ENCODE data around the gene RAB36.
A peak's percentile ranks its signal among the peaks of the same experiment; 100 is the strongest.

The RAB36 gene

GRCh38 chr22:23164091-23164490 is 18.8 kb downstream of the RAB36 start:
- no CpG with 5 or more reads among the region's 11 CpGs for WGBS (ENCODE audit: insufficient coverage, insufficient read length)
- Histone ChIP-seq H3K4me1 (ENCODE audit: control insufficient read depth, insufficient read depth, low read length) (peaks cover 3% of the 10 kb centered on the region; the same call in 1 of the 2 replicates), H3K27ac (ENCODE audit: low read length) (no peak overlapping the region), H3K4me3 (ENCODE audit: low read length) (no peak overlapping the region), H3K36me3 (ENCODE audit: control insufficient read depth, insufficient read depth, low read length) (no peaks in the 10 kb centered on the region; the same call in 1 of the 2 replicates), H3K27me3 (ENCODE audit: control insufficient read depth, insufficient read depth, low read length) (no peaks in the 10 kb centered on the region), H3K9me3 (ENCODE audit: control insufficient read depth, insufficient read depth, low read length) (no peaks in the 10 kb centered on the region)
- DNase-seq (ENCODE audit: low read depth, low spot score) = no peak

GRCh38 chr22:23166042-23166831 is 21.0 kb downstream of the RAB36 start:
- H3K27ac ChIP-seq (ENCODE audit: low read length) = no peak overlapping the region

GRCh38 chr22:23166841-23167616 is 21.8 kb downstream of the RAB36 start:
- Histone ChIP-seq H3K27me3 (ENCODE audit: control insufficient read depth, insufficient read depth, low read length) (no peaks in the 10 kb centered on the region), H3K4me1 (ENCODE audit: control insufficient read depth, insufficient read depth, low read length) (peaks cover 3% of the 10 kb centered on the region; the same call in 1 of the 2 replicates), H3K4me3 (ENCODE audit: low read length) (no peak overlapping the region), H3K9me3 (ENCODE audit: control insufficient read depth, insufficient read depth, low read length) (no peaks in the 10 kb centered on the region), H3K27ac (ENCODE audit: low read length) (no peak overlapping the region), H3K36me3 (ENCODE audit: control insufficient read depth, insufficient read depth, low read length) (no peaks in the 10 kb centered on the region)
- no peak for DNase-seq (ENCODE audit: low read depth, low spot score)
- no CpG with 5 or more reads among the region's 10 CpGs for WGBS (ENCODE audit: insufficient coverage, insufficient read length)

More at GRCh38 chr22:23166042-23166831, 21.0 kb downstream of the RAB36 start:
- WGBS (ENCODE audit: insufficient coverage, insufficient read length) = no CpG with 5 or more reads among the region's 6 CpGs
- no peak for DNase-seq (ENCODE audit: low read depth, low spot score)
- no peak overlapping the region for H3K4me3 ChIP-seq (ENCODE audit: low read length)
- no peaks in the 10 kb centered on the region for H3K9me3 ChIP-seq (ENCODE audit: control insufficient read depth, insufficient read depth, low read length)
- peaks cover 3% of the 10 kb centered on the region; the same call in 1 of the 2 replicates for H3K4me1 ChIP-seq (ENCODE audit: control insufficient read depth, insufficient read depth, low read length)
- no peaks in the 10 kb centered on the region for H3K27me3 ChIP-seq (ENCODE audit: control insufficient read depth, insufficient read depth, low read length)
- no peaks in the 10 kb centered on the region; the same call in 1 of the 2 replicates for H3K36me3 ChIP-seq (ENCODE audit: control insufficient read depth, insufficient read depth, low read length)

GRCh38 chr22:23168391-23169042 is 23.2 kb downstream of the RAB36 start:
- DNase-seq (ENCODE audit: low read depth, low spot score) = no peak
- H3K27ac ChIP-seq (ENCODE audit: low read length) = no peak overlapping the region
- H3K27me3 ChIP-seq (ENCODE audit: control insufficient read depth, insufficient read depth, low read length) = no peaks in the 10 kb centered on the region
- no peaks in the 10 kb centered on the region for H3K9me3 ChIP-seq (ENCODE audit: control insufficient read depth, insufficient read depth, low read length)
- WGBS (ENCODE audit: insufficient coverage, insufficient read length) = no CpG with 5 or more reads among the region's 9 CpGs
- H3K4me3 ChIP-seq (ENCODE audit: low read length) = no peak overlapping the region
- peaks cover 3% of the 10 kb centered on the region; the same call in 1 of the 2 replicates for H3K4me1 ChIP-seq (ENCODE audit: control insufficient read depth, insufficient read depth, low read length)
- no peaks in the 10 kb centered on the region for H3K36me3 ChIP-seq (ENCODE audit: control insufficient read depth, insufficient read depth, low read length)

GRCh38 chr22:23169043-23169406 is 23.7 kb downstream of the RAB36 start:
- WGBS (ENCODE audit: insufficient coverage, insufficient read length) = no CpG with 5 or more reads among the region's 4 CpGs
- no peak overlapping the region for H3K27ac ChIP-seq (ENCODE audit: low read length)
- H3K4me3 ChIP-seq (ENCODE audit: low read length) = no peak overlapping the region
- H3K4me1 ChIP-seq (ENCODE audit: control insufficient read depth, insufficient read depth, low read length) = peaks cover 3% of the 10 kb centered on the region; the same call in 1 of the 2 replicates
- no peaks in the 10 kb centered on the region for H3K27me3 ChIP-seq (ENCODE audit: control insufficient read depth, insufficient read depth, low read length)
- H3K9me3 ChIP-seq (ENCODE audit: control insufficient read depth, insufficient read depth, low read length) = no peaks in the 10 kb centered on the region
- no peak for DNase-seq (ENCODE audit: low read depth, low spot score)
- H3K36me3 ChIP-seq (ENCODE audit: control insufficient read depth, insufficient read depth, low read length) = no peaks in the 10 kb centered on the region

GRCh38 chr22:23175817-23176644 is 30.8 kb downstream of the RAB36 start:
- no peaks in the 10 kb centered on the region for H3K36me3 ChIP-seq (ENCODE audit: control insufficient read depth, insufficient read depth, low read length)
- DNase-seq (ENCODE audit: low read depth, low spot score) = no peak
- no peaks in the 10 kb centered on the region for H3K9me3 ChIP-seq (ENCODE audit: control insufficient read depth, insufficient read depth, low read length)
- WGBS (ENCODE audit: insufficient coverage, insufficient read length) = no CpG with 5 or more reads among the region's 10 CpGs
- H3K27me3 ChIP-seq (ENCODE audit: control insufficient read depth, insufficient read depth, low read length) = no peaks in the 10 kb centered on the region
- no peaks in the 10 kb centered on the region for H3K4me1 ChIP-seq (ENCODE audit: control insufficient read depth, insufficient read depth, low read length)
- H3K27ac ChIP-seq (ENCODE audit: low read length) = no peak overlapping the region
- no peak overlapping the region for H3K4me3 ChIP-seq (ENCODE audit: low read length)

GRCh38 chr22:23176645-23177027 is 31.4 kb downstream of the RAB36 start:
- no peaks in the 10 kb centered on the region for H3K4me1 ChIP-seq (ENCODE audit: control insufficient read depth, insufficient read depth, low read length)
- no peak for DNase-seq (ENCODE audit: low read depth, low spot score)
- WGBS (ENCODE audit: insufficient coverage, insufficient read length) = 100% methylated on average over 1 of the region's 9 CpGs
- H3K4me3 ChIP-seq (ENCODE audit: low read length) = no peak overlapping the region
- no peaks in the 10 kb centered on the region for H3K27me3 ChIP-seq (ENCODE audit: control insufficient read depth, insufficient read depth, low read length)
- H3K27ac ChIP-seq (ENCODE audit: low read length) = no peak overlapping the region
- H3K36me3 ChIP-seq (ENCODE audit: control insufficient read depth, insufficient read depth, low read length) = no peaks in the 10 kb centered on the region
- H3K9me3 ChIP-seq (ENCODE audit: control insufficient read depth, insufficient read depth, low read length) = no peaks in the 10 kb centered on the region

- no CpG with 5 or more reads among the region's 4 CpGs for WGBS (ENCODE audit: insufficient coverage, insufficient read length)
- Histone ChIP-seq H3K36me3 (ENCODE audit: control insufficient read depth, insufficient read depth, low read length) (no peaks in the 10 kb centered on the region), H3K4me3 (ENCODE audit: low read length) (no peak overlapping the region), H3K27me3 (ENCODE audit: control insufficient read depth, insufficient read depth, low read length) (no peaks in the 10 kb centered on the region), H3K27ac (ENCODE audit: low read length) (no peak overlapping the region), H3K9me3 (ENCODE audit: control insufficient read depth, insufficient read depth, low read length) (no peaks in the 10 kb centered on the region), H3K4me1 (ENCODE audit: control insufficient read depth, insufficient read depth, low read length) (no peaks in the 10 kb centered on the region)
- DNase-seq (ENCODE audit: low read depth, low spot score) = no peak
These were observed 31.9 kb downstream of the RAB36 start for GRCh38 chr22:23177197-23177596.

- no peak overlapping the region for H3K4me3 ChIP-seq (ENCODE audit: low read length)
- 0 out of 2 replicates have a peak, but pooled peaks cover 1% of the 10 kb centered on the region for H3K4me1 ChIP-seq (ENCODE audit: control insufficient read depth, insufficient read depth, low read length)
These were observed 33.4 kb downstream of the RAB36 start for GRCh38 chr22:23178512-23179254.

More at GRCh38 chr22:23178512-23179254, 33.4 kb downstream of the RAB36 start:
- WGBS (ENCODE audit: insufficient coverage, insufficient read length) = no CpG with 5 or more reads among the region's 9 CpGs
- no peaks in the 10 kb centered on the region for H3K9me3 ChIP-seq (ENCODE audit: control insufficient read depth, insufficient read depth, low read length)
- no peaks in the 10 kb centered on the region for H3K36me3 ChIP-seq (ENCODE audit: control insufficient read depth, insufficient read depth, low read length)
- H3K27me3 ChIP-seq (ENCODE audit: control insufficient read depth, insufficient read depth, low read length) = no peaks in the 10 kb centered on the region
- peak; percentile 78 for DNase-seq (ENCODE audit: low read depth, low spot score)
- no peak overlapping the region for H3K27ac ChIP-seq (ENCODE audit: low read length)
